Measurements from ENCODE around the gene SYNDIG1. TPM values are rescaled to one million over a fixed set of nuclear protein-coding genes. Genes with fewer than 3 reads are reported as not detected.

The SYNDIG1 gene
- total RNA-seq, 1 donor from 2014 or later = 5.7 TPM

DNA sequence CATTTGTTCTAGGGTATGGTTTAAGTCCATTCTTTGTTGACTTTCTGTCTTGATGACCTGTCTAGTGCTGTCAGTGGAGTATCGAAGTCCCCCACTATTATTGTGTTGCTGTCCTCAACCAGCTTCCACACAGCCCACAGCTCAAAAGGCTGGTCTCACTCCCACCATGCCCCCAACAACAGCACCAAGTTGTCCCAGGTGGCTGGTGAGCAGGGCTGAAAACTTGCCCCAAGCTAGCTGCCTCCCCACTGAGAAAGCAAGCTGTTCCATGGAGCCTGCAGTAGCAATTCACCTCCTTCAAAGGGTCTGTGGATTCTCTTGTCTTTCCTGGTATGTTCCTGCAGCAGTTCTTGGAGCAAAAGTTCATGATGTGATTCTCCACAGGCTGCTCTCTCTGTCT is 221.0 kb downstream of the SYNDIG1 start:
- no peak overlapping the region for H3K27ac Mint-ChIP-seq (ENCODE audit: unreplicated experiment)
- peaks cover 2% of the 10 kb centered on the region for H3K9me3 Mint-ChIP-seq (ENCODE audit: unreplicated experiment)
- Histone ChIP-seq H3K4me1 (ENCODE audit: insufficient read depth, low read length) (no peaks in the 10 kb centered on the region), H3K4me2 (ENCODE audit: low read length) (no peak overlapping the region), H4K20me1 (ENCODE audit: insufficient read depth, low read length) (no peaks in the 10 kb centered on the region), H3K9ac (ENCODE audit: low read length) (no peak overlapping the region), H3K4me3 (ENCODE audit: insufficient read depth, low read depth, low read length) (no peak overlapping the region), H2AFZ (ENCODE audit: low read depth, low read length) (no peak overlapping the region), H3K79me2 (ENCODE audit: insufficient read depth, low read length) (no peaks in the 10 kb centered on the region), H3K36me3 (ENCODE audit: insufficient read depth, low read length) (no peaks in the 10 kb centered on the region), H3K27me3 (ENCODE audit: insufficient read depth, low read length) (no peaks in the 10 kb centered on the region), H3K27ac (ENCODE audit: low read depth, low read length) (no peak overlapping the region), H3K9me3 (ENCODE audit: insufficient read depth, low read depth, low read length) (peaks cover 3% of the 10 kb centered on the region)
- no peak overlapping the region for H3K4me3 Mint-ChIP-seq (ENCODE audit: unreplicated experiment)
- no peaks in the 10 kb centered on the region for H3K4me1 Mint-ChIP-seq (ENCODE audit: low read depth, unreplicated experiment)
- peaks cover 5% of the 10 kb centered on the region for H3K36me3 Mint-ChIP-seq (ENCODE audit: low read depth, unreplicated experiment)
- FAIRE-seq = no peak
- no peak for TF ChIP-seq CTCF (IDR thresholded peaks at IDR 0.05; ENCODE audit: insufficient read depth, low read depth, low read length)
- DNase-seq (ENCODE audit: low read depth) = no peak
- peaks cover 23% of the 10 kb centered on the region for H3K27me3 Mint-ChIP-seq (ENCODE audit: low read depth, unreplicated experiment)

- Histone ChIP-seq H2AFZ (ENCODE audit: low read depth, low read length) (no peak overlapping the region), H3K79me2 (ENCODE audit: insufficient read depth, low read length) (no peaks in the 10 kb centered on the region), H3K4me2 (ENCODE audit: low read length) (no peak overlapping the region), H4K20me1 (ENCODE audit: insufficient read depth, low read length) (no peaks in the 10 kb centered on the region), H3K27ac (ENCODE audit: low read depth, low read length) (no peak overlapping the region), H3K9ac (ENCODE audit: low read length) (no peak overlapping the region), H3K4me3 (ENCODE audit: insufficient read depth, low read depth, low read length) (no peak overlapping the region), H3K4me1 (ENCODE audit: insufficient read depth, low read length) (no peaks in the 10 kb centered on the region), H3K9me3 (ENCODE audit: insufficient read depth, low read depth, low read length) (peaks cover 3% of the 10 kb centered on the region), H3K36me3 (ENCODE audit: insufficient read depth, low read length) (no peaks in the 10 kb centered on the region), H3K27me3 (ENCODE audit: insufficient read depth, low read length) (no peaks in the 10 kb centered on the region)
- no peak overlapping the region for H3K4me3 Mint-ChIP-seq (ENCODE audit: unreplicated experiment)
- H3K27me3 Mint-ChIP-seq (ENCODE audit: low read depth, unreplicated experiment) = peaks cover 28% of the 10 kb centered on the region
- FAIRE-seq = no peak
- no peak for DNase-seq (ENCODE audit: low read depth)
- no peaks in the 10 kb centered on the region for H3K4me1 Mint-ChIP-seq (ENCODE audit: low read depth, unreplicated experiment)
- H3K36me3 Mint-ChIP-seq (ENCODE audit: low read depth, unreplicated experiment) = peaks cover 5% of the 10 kb centered on the region
- TF ChIP-seq CTCF (IDR thresholded peaks at IDR 0.05; ENCODE audit: insufficient read depth, low read depth, low read length) (no peak), EZH2 (IDR thresholded peaks at IDR 0.05; ENCODE audit: insufficient read depth, low read length) (no peak)
- H3K27ac Mint-ChIP-seq (ENCODE audit: unreplicated experiment) = no peak overlapping the region
- peaks cover 6% of the 10 kb centered on the region for H3K9me3 Mint-ChIP-seq (ENCODE audit: unreplicated experiment)
Measured at GRCh38 chr20:24691901-24692351, 222.5 kb downstream of the SYNDIG1 start.

- Histone ChIP-seq H3K4me2 (ENCODE audit: low read length) (no peak overlapping the region), H4K20me1 (ENCODE audit: insufficient read depth, low read length) (no peaks in the 10 kb centered on the region), H3K4me1 (ENCODE audit: insufficient read depth, low read length) (no peaks in the 10 kb centered on the region), H3K27me3 (ENCODE audit: insufficient read depth, low read length) (no peaks in the 10 kb centered on the region), H3K36me3 (ENCODE audit: insufficient read depth, low read length) (no peaks in the 10 kb centered on the region), H3K27ac (ENCODE audit: low read depth, low read length) (no peak overlapping the region), H3K4me3 (ENCODE audit: insufficient read depth, low read depth, low read length) (no peak overlapping the region), H2AFZ (ENCODE audit: low read depth, low read length) (no peak overlapping the region), H3K9ac (ENCODE audit: low read length) (no peak overlapping the region), H3K9me3 (ENCODE audit: insufficient read depth, low read depth, low read length) (peaks cover 2% of the 10 kb centered on the region), H3K79me2 (ENCODE audit: insufficient read depth, low read length) (no peaks in the 10 kb centered on the region)
- H3K36me3 Mint-ChIP-seq (ENCODE audit: low read depth, unreplicated experiment) = peaks cover 5% of the 10 kb centered on the region
- peaks cover 6% of the 10 kb centered on the region for H3K9me3 Mint-ChIP-seq (ENCODE audit: unreplicated experiment)
- no peak overlapping the region for H3K27ac Mint-ChIP-seq (ENCODE audit: unreplicated experiment)
- DNase-seq (ENCODE audit: low read depth) = no peak
- peaks cover 30% of the 10 kb centered on the region for H3K27me3 Mint-ChIP-seq (ENCODE audit: low read depth, unreplicated experiment)
- TF ChIP-seq EZH2 (IDR thresholded peaks at IDR 0.05; ENCODE audit: insufficient read depth, low read length) (no peak), CTCF (IDR thresholded peaks at IDR 0.05; ENCODE audit: insufficient read depth, low read depth, low read length) (no peak)
- no peaks in the 10 kb centered on the region for H3K4me1 Mint-ChIP-seq (ENCODE audit: low read depth, unreplicated experiment)
- FAIRE-seq = no peak
- H3K4me3 Mint-ChIP-seq (ENCODE audit: unreplicated experiment) = no peak overlapping the region
Measured at GRCh38 chr20:24692446-24693200, 223.2 kb downstream of the SYNDIG1 start.

Measured in astrocyte (in vitro differentiated cells and primary cell).